GM08714 (cell line): Measurements from ENCODE around the gene BRIP1.
"Not testable (repeated sequence)": the region's sequence is repeated elsewhere in the genome, so short reads cannot be mapped to it uniquely, and the experiment has no call there.

Experiments used
- H3K4me3 ChIP-seq: fragments of 200-500 bp; sonication (Bioruptor generic); 2 replicates; pipeline ENCODE4 v1.5.1; 2014; ENCODE audit warnings: mild to moderate bottlenecking, low read length, inconsistent platforms
- ZNF274 ChIP-seq: IDR thresholded peaks from 2 replicates; pipeline ENCODE4 v1.6.1; 2012; ENCODE audit warnings: mild to moderate bottlenecking, low read depth, low read length

BRIP1 gene

DNA sequence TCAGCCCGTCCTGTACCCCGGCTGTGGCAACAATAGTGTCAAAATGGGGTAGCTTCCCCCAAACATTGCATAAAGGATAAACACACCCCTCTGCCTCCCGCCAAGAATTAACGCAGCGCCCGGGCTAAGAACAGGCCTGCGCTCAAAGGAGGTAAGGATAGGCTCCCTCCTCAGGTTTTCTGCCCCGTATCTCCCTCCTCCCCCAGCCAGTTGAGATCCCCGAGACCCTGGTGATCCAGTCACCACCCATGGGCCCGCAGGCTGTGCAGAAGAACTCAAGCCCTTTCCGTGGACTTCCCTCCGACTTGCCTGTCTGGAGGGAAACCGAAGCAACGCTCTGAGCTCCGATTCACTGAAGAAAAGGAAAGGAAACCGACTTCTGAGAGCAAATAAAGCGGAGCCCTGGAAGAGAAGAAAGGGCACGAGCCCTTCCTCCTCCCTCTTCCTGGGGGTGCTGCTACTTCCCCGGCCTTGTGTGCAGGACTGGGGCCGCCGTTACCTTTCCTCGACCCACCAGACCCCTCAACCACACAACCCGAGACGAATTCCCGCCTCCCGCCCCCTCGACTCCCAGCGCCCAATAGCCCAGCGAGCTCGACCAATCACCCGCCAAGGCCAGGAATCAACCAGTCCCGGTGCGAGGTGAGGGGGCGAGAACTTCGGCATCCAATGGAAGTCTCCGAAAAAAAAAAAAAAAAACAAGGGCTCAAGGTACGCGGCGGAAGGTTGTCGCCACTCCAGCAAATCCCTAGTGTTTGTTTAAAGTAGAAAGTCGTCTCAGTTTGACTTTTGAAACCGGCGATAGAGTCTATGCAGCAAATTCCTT is at the start of gene BRIP1:
TSS of gene BRIP1 (minus strand) at position 554 of the 826 bp plus-strand sequence. CDS start 1,989 bp downstream, outside the sequence.
- peak within 1 kb of the TSS; percentile 71 for H3K4me3 ChIP-seq
- TF ChIP-seq ZNF274: no peak

DNA sequence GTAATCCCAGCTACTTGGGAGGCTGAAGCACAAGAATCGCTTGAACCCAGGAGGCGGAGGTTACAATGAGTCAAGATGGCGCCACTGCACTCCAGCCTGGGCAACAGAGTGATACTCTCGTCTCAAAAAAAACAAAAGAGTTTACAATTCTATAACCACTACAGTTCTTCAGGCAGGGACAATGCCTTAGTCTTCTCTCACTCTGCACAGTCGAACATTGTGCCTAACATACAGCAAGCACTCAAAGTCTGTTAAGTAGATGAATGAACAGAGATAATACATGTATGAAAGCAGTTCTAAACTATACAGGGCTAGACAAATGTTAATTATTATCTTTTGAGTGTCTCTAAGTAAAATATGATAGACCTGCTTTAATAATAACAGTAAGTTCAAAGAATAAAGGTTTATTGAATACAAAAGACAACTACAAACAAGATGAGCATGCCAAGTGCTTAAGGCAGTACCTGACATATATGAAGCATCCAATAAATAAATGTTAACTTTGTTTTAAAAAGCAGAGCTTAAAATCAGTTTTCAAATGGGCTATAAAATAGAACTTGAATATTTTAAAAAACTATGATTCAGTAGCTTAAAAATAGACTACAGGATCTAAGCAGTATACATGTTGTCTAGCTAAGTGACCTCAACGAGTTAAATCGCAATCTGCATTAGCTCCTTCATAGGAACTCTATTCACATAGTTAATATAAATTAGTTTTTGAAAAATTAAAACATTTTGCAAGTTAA is 45.1 kb upstream of the BRIP1 start:
- no peak for TF ChIP-seq ZNF274
- H3K4me3 ChIP-seq: no peak overlapping the region

DNA sequence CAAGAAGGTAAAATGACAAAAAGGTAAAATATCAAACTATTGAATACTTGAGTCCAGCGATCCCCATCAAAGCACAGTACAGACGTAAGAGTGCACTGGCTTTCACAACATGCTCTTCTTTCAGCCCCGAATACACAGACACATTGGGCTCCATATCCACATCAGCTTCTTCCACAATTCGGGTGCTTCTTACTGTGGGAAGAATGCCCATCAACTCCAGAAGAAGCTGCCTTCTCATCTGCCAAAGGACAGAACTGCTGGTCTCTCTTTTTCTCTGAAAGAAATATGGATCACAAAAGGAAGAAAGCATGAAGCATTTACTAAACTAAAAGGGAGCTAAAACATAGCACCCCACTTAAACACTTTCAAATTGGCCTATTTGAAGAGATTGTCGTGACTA is 44.0 kb upstream of the BRIP1 start:
- H3K4me3 ChIP-seq: no peak overlapping the region
- TF ChIP-seq ZNF274: no peak

DNA sequence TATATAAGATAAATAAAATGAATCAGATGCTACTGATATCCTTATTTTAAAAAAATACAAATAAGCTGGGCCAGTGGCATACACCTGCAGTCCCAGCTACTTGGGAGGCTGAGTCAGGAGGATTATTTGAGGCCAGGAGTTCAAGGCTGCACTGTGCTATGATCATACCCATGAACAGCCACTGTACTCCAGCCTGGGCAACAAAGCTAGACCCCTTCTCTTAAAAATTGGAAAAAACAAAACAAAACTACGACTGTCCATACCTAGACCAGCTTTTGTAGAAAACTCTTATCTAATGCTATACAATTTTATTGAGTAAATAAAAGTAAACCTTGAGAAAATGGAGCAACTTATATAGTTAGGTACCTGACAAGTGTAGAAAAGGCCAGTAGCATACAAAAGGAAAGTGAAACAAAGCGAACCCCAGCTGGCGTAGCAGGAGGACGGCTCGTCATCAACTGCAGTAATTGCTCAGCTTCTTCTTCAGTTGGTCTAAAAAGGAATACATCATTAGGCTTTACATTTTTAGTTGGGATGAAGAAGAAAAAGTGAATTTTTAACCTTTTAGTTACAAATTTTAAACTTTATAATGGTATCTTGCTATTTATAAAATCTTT is 40.9 kb upstream of the BRIP1 start:
- no peak for TF ChIP-seq ZNF274
- no peak overlapping the region for H3K4me3 ChIP-seq

DNA sequence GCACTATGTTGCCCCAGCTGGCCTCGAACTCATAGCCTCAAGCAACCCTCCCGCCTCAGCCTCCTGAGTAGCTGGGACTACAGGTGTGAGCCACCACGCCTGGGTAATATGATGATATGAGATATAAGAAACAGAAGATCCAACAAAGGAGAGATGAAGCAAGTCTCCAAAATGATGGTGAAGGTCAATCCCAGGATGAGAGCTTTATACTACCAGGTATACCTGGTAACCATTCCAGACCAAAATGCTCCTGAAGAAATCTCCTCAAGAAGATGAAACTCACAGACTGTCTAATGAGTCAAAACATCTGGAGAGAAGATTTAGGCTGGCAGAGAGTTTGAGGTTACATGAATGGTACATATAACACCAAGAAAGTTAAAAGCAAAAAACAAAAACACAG is 39.9 kb upstream of the BRIP1 start:
- no peak overlapping the region for H3K4me3 ChIP-seq
- no peak for TF ChIP-seq ZNF274

DNA sequence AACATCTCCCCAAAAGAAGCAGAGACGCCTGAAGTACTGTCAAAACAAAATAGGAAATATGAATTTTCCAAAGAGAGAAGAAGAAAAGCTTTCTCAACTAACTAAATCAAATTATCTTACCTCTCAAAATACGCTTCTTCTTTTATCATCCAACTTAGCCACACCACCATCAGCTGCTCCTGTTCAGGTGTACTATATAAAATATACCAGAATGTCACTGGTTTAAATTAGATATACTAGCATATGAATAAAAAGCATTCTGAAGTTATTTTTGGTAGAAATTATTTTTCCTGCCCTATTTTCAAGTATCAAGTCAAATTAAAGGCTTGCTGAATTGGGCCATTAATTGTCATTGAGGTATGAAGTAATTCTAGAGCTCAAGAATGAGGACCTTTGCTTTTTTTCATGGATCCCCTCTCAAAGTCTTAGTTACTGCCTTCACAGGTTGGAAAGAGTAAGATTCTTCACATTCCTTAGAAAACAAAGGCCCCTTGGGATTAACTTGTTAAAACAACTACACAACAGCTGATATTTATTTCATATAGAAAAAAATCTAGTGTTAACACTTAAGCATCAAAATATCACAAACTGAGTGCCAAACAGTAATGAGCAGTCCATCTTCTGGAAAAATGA is 34.3 kb upstream of the BRIP1 start:
- no peak overlapping the region for H3K4me3 ChIP-seq
- no peak for TF ChIP-seq ZNF274

DNA sequence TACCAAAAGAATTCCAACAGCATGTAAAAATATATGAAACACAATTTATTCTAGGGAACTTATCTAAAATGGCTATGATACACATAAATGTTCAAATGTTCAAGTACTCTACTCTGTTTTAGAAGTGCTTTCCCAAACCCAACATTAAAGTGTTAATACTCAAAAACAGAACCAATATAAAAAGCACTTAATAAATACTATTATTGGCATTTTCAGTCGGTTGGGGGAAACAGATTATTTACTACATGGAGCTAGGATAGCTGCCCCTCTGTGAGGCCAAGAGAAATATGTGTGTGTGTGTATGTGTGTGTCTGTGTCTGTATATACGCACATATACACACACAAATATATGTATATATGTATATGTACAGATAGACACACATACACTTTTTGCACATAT is 32.1 kb upstream of the BRIP1 start:
- H3K4me3 ChIP-seq: no peak overlapping the region
- TF ChIP-seq ZNF274: no peak

DNA sequence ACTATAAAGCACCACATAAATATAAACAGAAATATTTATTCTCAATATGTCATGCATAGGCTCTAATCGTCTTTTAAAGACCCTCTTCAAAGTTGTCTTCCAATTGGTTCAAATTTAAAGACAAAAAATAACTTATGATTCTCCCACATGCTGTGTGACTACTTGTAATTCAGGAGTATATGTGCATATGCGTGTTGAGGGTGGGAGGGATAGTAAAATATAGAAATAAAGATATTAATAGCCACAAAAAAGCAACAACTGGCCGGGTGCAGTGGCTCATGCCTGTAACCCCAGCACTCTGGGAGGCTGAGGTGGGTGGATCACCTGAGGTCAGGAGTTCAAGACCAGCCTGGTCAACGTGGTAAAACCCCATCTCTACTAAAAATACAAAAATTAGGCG is 31.0 kb upstream of the BRIP1 start:
- H3K4me3 ChIP-seq: not testable (repeated sequence)

DNA sequence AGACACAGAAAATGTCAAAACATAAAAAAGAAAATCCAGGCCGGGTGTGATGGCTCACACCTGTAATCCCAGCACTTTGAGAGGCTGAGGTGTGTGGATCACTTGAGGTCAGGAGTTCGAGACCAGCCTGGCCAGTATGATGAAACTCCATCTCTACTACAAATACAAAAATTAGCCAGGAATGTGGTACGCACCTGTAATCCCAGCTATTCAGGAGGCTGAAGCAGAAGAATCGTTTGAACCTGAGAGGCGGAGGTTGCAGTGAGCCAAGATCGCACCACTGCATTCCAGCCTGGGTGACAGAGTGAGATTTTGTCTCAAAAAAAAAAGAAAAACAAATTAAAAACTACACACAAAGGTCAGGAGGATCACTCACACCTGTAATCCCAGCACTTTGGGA is 24.4 kb upstream of the BRIP1 start:
- not testable (repeated sequence) for H3K4me3 ChIP-seq

DNA sequence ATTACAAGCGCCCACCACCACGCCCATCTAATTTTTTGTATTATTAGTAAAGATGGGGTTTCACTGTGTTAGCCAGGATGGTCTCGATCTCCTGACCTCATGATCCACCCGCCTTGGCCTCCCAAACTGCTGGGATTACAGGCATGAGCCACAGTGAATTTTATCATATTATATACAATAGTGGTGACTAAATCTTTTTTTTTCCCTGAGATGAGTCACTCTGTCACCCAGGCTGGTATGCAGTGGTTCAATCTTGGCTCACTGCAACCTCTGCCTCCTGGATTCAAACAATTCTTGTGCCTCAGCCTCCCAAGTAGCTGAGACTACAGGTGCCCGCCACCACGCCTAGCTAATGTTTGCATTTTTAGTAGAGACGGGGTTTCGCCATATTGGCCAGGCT is 22.5 kb upstream of the BRIP1 start:
- not testable (repeated sequence) for H3K4me3 ChIP-seq

DNA sequence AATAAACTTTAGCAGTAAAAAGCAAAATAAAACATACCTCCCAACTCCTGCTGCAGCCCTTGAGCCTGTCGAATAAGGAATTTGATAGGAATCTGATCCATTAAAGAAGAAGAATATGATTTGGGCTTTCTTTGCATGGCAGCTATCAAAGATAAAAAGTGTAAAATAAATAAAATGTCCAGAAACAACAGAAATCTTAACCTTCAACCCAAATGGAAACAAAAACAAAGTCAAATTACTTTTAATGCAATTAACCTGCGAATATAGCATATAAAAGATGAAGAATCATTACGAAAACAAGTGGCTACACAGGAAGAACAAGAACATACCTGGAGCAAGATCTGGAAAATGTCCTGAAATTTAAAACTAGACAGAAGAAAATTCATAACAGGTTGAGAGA is 21.5 kb upstream of the BRIP1 start:
- H3K4me3 ChIP-seq: no peak overlapping the region
- no peak for TF ChIP-seq ZNF274

DNA sequence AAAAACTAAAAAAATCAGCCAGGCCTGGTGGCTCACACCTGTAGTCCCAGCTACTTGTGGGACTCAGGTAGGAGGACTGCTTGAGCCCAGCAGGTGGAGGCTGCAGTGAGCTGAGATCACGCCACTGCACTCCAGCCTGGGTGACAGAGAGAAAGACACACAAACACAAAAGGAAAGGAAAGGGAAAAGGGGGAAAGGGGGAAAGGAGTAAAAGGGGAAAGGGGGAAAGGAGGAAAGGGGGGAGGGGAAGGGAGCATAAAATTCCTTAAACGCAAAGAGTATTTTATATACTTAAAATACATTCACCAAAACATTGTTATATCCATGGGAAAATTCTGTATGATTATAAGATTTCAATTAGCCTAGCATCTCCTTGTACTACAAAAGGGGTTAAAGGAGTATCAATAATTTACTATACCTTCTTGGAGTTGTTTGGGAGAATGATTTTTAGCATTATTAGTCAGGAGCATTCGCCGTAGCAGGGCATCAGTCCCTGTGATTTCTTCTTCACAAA is 17.3 kb upstream of the BRIP1 start:
- H3K4me3 ChIP-seq: no peak overlapping the region
- no peak for TF ChIP-seq ZNF274

DNA sequence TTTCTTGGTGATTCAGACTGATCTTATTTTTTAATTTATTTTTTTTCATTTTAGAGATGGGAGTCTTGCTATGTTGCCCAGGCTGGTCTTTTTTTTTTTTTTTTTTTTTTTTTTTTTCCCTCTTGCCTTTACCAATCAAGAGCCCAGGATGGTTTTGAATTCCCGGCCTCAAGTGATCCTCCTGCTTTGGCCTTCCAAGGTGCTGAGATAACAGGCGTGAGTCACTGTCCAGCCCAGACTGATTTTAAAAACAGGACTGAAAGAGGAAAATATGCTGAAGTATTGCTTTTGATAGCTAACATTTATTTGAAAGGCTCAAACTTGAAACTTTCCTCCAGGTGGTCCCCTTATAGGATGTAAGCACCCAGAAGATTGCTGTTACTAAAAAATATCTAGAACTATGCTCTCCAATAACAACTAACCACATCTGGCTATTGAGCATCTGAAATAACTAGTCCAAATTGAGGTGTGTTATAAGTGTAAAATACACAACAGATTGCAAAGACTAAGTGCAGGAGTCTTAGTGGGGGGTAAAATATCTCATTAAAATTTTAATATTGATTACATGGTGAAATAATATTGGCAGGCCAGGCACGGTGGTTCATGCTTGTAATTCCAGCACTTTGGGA is 15.8 kb upstream of the BRIP1 start:
- no peak for TF ChIP-seq ZNF274
- no peak overlapping the region for H3K4me3 ChIP-seq

DNA sequence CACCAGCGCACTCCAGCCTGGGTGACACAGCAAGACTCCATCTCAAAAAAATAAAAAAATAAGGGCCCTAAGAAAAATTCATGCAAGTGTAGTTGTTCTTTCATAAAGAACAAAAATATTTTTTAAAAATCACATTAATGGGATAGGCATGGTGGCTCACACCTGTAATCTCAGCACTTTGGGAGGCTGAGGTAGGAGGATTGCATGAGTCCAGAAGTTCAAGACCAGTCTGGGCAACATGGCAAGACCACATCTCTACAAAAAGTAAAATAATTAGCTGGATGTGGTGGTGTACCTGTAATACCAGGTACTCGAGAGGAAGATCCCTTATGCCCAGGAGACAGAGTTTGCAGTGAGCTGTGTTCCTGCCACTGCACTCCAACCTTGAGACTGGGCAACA is 15.2 kb upstream of the BRIP1 start:
- no peak overlapping the region for H3K4me3 ChIP-seq
- no peak for TF ChIP-seq ZNF274
